Astrocyte (in vitro differentiated cells and primary cell): ENCODE results near the gene TUBB4B. TPM values are rescaled to one million over a fixed set of nuclear protein-coding genes. Genes with fewer than 3 reads are reported as not detected.

Source experiments
- DNase-seq: peaks from one replicate; pipeline ENCODE4 v3.0.0-alpha.2; 2010; ENCODE audit warnings: low read depth
- FAIRE-seq: peaks from 2 replicates; lab custom pipeline; 2011; peaks lifted over from hg19 to GRCh38; lab: Jason Lieb, UNC
- H2AFZ ChIP-seq: 2 replicates; pipeline ENCODE4 v1.6.0; 2012; ENCODE audit warnings: low read depth, low read length, inconsistent platforms
- H3K27ac ChIP-seq: 2 replicates; pipeline ENCODE4 v1.5.1; 2011; ENCODE audit warnings: low read depth, low read length, inconsistent platforms
- H3K27me3 ChIP-seq: 2 replicates; pipeline ENCODE4 v1.6.0; 2011; ENCODE audit warnings: low read length, inconsistent platforms; ENCODE audit not compliant: insufficient read depth
- H3K36me3 ChIP-seq: 2 replicates; pipeline ENCODE4 v1.5.1; 2011; ENCODE audit warnings: low read length, inconsistent platforms; ENCODE audit not compliant: insufficient read depth
- H3K4me1 ChIP-seq: 2 replicates; pipeline ENCODE4 v1.5.1; 2011; ENCODE audit warnings: low read length, inconsistent platforms; ENCODE audit not compliant: insufficient read depth
- H3K4me2 ChIP-seq: 2 replicates; pipeline ENCODE4 v1.6.0; 2012; ENCODE audit warnings: low read length, inconsistent platforms
- H3K4me3 ChIP-seq: 2 replicates; pipeline ENCODE4 v1.5.1; 2011; ENCODE audit warnings: low read depth, mild to moderate bottlenecking, low read length, inconsistent platforms; ENCODE audit not compliant: insufficient read depth
- H3K79me2 ChIP-seq: 2 replicates; pipeline ENCODE4 v1.6.0; 2012; ENCODE audit warnings: mild to moderate bottlenecking, low read length, inconsistent platforms; ENCODE audit not compliant: insufficient read depth
- H3K9ac ChIP-seq: 2 replicates; pipeline ENCODE4 v1.6.0; 2012; ENCODE audit warnings: mild to moderate bottlenecking, low read length, inconsistent platforms
- H3K9me3 ChIP-seq: 2 replicates; pipeline ENCODE4 v1.5.1; 2012; ENCODE audit warnings: low read depth, mild to moderate bottlenecking, low read length, inconsistent platforms; ENCODE audit not compliant: insufficient read depth
- H4K20me1 ChIP-seq: 2 replicates; pipeline ENCODE4 v1.6.0; 2012; ENCODE audit warnings: low read length, inconsistent platforms; ENCODE audit not compliant: insufficient read depth
- H3K27ac Mint-ChIP-seq: one replicate; pipeline ENCODE4 v1.8.0; 2021; ENCODE audit warnings: mild to moderate bottlenecking, mixed read lengths; ENCODE audit not compliant: unreplicated experiment
- H3K27me3 Mint-ChIP-seq: one replicate; pipeline ENCODE4 v1.8.0; 2021; ENCODE audit warnings: low read depth, mixed read lengths; ENCODE audit not compliant: unreplicated experiment
- H3K36me3 Mint-ChIP-seq: one replicate; pipeline ENCODE4 v1.8.0; 2021; ENCODE audit warnings: low read depth, mixed read lengths; ENCODE audit not compliant: unreplicated experiment
- H3K4me1 Mint-ChIP-seq: one replicate; pipeline ENCODE4 v1.8.0; 2021; ENCODE audit warnings: low read depth, mixed read lengths; ENCODE audit not compliant: unreplicated experiment
- H3K4me3 Mint-ChIP-seq: one replicate; pipeline ENCODE4 v1.8.0; 2021; ENCODE audit warnings: mild to moderate bottlenecking, moderate library complexity, mixed read lengths; ENCODE audit not compliant: unreplicated experiment
- H3K9me3 Mint-ChIP-seq: one replicate; pipeline ENCODE4 v1.8.0; 2021; ENCODE audit warnings: mild to moderate bottlenecking, mixed read lengths; ENCODE audit not compliant: unreplicated experiment
- EZH2 ChIP-seq: IDR thresholded peaks from 2 replicates; pipeline ENCODE4 v1.6.1; 2012; ENCODE audit warnings: mild to moderate bottlenecking, low read length, inconsistent platforms; ENCODE audit not compliant: insufficient read depth
- total RNA-seq: library from RNA; stranded (reverse); gene quantifications from 2 replicates; pipeline ENCODE4 v1.2.1, GENCODE V29; 2021
- TF ChIP-seq, protein P1 (sequence below): IDR thresholded peaks from 2 replicates; pipeline ENCODE4 v1.5.1; 2011; ENCODE audit warnings: low read depth, mild to moderate bottlenecking, inconsistent platforms, low read length, moderate library complexity; ENCODE audit not compliant: insufficient read depth

The TUBB4B gene
- total RNA-seq, 1 donor from 2014 or later, result 218 TPM

GRCh38 chr9:137270929-137271695 is 30.0 kb downstream of the TUBB4B start:
- no peak overlapping the region for H3K27ac ChIP-seq

GRCh38 chr9:137271696-137272076 is 30.6 kb downstream of the TUBB4B start:
- DNase-seq, result no peak

More at GRCh38 chr9:137270929-137271695, 30.0 kb downstream of the TUBB4B start:
- Mint-ChIP-seq H3K4me1 (peaks cover 6% of the 10 kb centered on the region), H3K36me3 (peaks cover 15% of the 10 kb centered on the region), H3K9me3 (no peaks in the 10 kb centered on the region), H3K27me3 (no peaks in the 10 kb centered on the region), H3K4me3 (no peak overlapping the region), H3K27ac (peak overlapping the region; percentile 80)
- Histone ChIP-seq H4K20me1 (peaks cover 48% of the 10 kb centered on the region), H3K36me3 (peaks cover 9% of the 10 kb centered on the region), H3K4me1 (peaks cover 4% of the 10 kb centered on the region), H3K4me2 (no peak overlapping the region), H3K9me3 (no peaks in the 10 kb centered on the region), H3K79me2 (peaks cover 8% of the 10 kb centered on the region), H3K27me3 (no peaks in the 10 kb centered on the region), H2AFZ (no peak overlapping the region), H3K9ac (no peak overlapping the region), H3K4me3 (no peak overlapping the region)
- TF ChIP-seq EZH2, result no peak
- TF ChIP-seq, protein P1, sequence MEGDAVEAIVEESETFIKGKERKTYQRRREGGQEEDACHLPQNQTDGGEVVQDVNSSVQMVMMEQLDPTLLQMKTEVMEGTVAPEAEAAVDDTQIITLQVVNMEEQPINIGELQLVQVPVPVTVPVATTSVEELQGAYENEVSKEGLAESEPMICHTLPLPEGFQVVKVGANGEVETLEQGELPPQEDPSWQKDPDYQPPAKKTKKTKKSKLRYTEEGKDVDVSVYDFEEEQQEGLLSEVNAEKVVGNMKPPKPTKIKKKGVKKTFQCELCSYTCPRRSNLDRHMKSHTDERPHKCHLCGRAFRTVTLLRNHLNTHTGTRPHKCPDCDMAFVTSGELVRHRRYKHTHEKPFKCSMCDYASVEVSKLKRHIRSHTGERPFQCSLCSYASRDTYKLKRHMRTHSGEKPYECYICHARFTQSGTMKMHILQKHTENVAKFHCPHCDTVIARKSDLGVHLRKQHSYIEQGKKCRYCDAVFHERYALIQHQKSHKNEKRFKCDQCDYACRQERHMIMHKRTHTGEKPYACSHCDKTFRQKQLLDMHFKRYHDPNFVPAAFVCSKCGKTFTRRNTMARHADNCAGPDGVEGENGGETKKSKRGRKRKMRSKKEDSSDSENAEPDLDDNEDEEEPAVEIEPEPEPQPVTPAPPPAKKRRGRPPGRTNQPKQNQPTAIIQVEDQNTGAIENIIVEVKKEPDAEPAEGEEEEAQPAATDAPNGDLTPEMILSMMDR, result no peak
- DNase-seq (no peak), FAIRE-seq (no peak)

More at GRCh38 chr9:137271696-137272076, 30.6 kb downstream of the TUBB4B start:
- H3K9ac ChIP-seq, result no peak overlapping the region
- H3K4me1 Mint-ChIP-seq, result peaks cover 6% of the 10 kb centered on the region
- FAIRE-seq, result no peak
- H3K4me2 ChIP-seq, result no peak overlapping the region
- no peak overlapping the region for H3K4me3 ChIP-seq
- peaks cover 10% of the 10 kb centered on the region for H3K4me1 ChIP-seq
- peaks cover 48% of the 10 kb centered on the region for H4K20me1 ChIP-seq
- H3K27ac ChIP-seq, result no peak overlapping the region
- peaks cover 9% of the 10 kb centered on the region for H3K36me3 ChIP-seq
- no peaks in the 10 kb centered on the region for H3K27me3 Mint-ChIP-seq
- H3K9me3 Mint-ChIP-seq, result no peaks in the 10 kb centered on the region
- no peaks in the 10 kb centered on the region for H3K27me3 ChIP-seq
- peaks cover 7% of the 10 kb centered on the region for H3K79me2 ChIP-seq
- no peak overlapping the region for H2AFZ ChIP-seq
- H3K27ac Mint-ChIP-seq, result no peak overlapping the region
- peaks cover 15% of the 10 kb centered on the region for H3K36me3 Mint-ChIP-seq
- no peaks in the 10 kb centered on the region for H3K9me3 ChIP-seq
- no peak overlapping the region for H3K4me3 Mint-ChIP-seq
- TF ChIP-seq EZH2, result no peak
- TF ChIP-seq, protein P1, result no peak
